Hematopoietic multipotent progenitor cell treated with erythropoietin and hydrocortisone succinate and interleukin-3 and kit ligand, for 4 days (in vitro differentiated cells): ENCODE measurements around the gene AMPD3.

ENCODE experiments used
- DNase-seq: peaks from one replicate; pipeline ENCODE4 v3.0.0-alpha.2; 2015

The AMPD3 gene

GRCh38 chr11:10462746-10463300 is 7.8 kb downstream of the AMPD3 start:
- DNase-seq, result peak; percentile 51

GRCh38 chr11:10473371-10473770 is 18.3 kb downstream of the AMPD3 start:
- no peak for DNase-seq

- DNase-seq, result no peak
Observed at GRCh38 chr11:10474551-10474950, 19.5 kb downstream of the AMPD3 start.

GRCh38 chr11:10476342-10476741 is 21.3 kb downstream of the AMPD3 start:
- no peak for DNase-seq

- no peak for DNase-seq
Observed at GRCh38 chr11:10476927-10477689, 22.0 kb downstream of the AMPD3 start.

- no peak for DNase-seq
Observed at GRCh38 chr11:10477690-10478046, 22.6 kb downstream of the AMPD3 start.

GRCh38 chr11:10478066-10478465 is 23.0 kb downstream of the AMPD3 start:
- DNase-seq, result peak; percentile 93

- no peak for DNase-seq
Observed at GRCh38 chr11:10478574-10479550, 23.8 kb downstream of the AMPD3 start.

- DNase-seq, result no peak
Observed at GRCh38 chr11:10480026-10480425, 25.0 kb downstream of the AMPD3 start.

- no peak for DNase-seq
Observed at GRCh38 chr11:10480760-10481159, 25.7 kb downstream of the AMPD3 start.

- DNase-seq, result no peak
Observed at GRCh38 chr11:10481560-10482349, 26.7 kb downstream of the AMPD3 start.

- no peak for DNase-seq
Observed at GRCh38 chr11:10483174-10483573, 28.1 kb downstream of the AMPD3 start.

GRCh38 chr11:10483584-10483983 is 28.5 kb downstream of the AMPD3 start:
- no peak for DNase-seq

- DNase-seq, result no peak
Observed at GRCh38 chr11:10484461-10485180, 29.6 kb downstream of the AMPD3 start.

GRCh38 chr11:10485646-10486045 is 30.6 kb downstream of the AMPD3 start:
- DNase-seq, result no peak

GRCh38 chr11:10486161-10486840 is 31.2 kb downstream of the AMPD3 start:
- no peak for DNase-seq

- DNase-seq, result no peak
Observed at GRCh38 chr11:10487002-10487647, 32.1 kb downstream of the AMPD3 start.

- DNase-seq, result no peak
Observed at GRCh38 chr11:10488121-10488933, 33.3 kb downstream of the AMPD3 start.

- DNase-seq, result no peak
Observed at GRCh38 chr11:10488934-10489691, 34.0 kb downstream of the AMPD3 start.
